Measurements from ENCODE around the gene DGKH.
"Not testable (repeated sequence)": the region's sequence is repeated elsewhere in the genome, so short reads cannot be mapped to it uniquely, and the experiment has no call there.

The DGKH gene

DNA sequence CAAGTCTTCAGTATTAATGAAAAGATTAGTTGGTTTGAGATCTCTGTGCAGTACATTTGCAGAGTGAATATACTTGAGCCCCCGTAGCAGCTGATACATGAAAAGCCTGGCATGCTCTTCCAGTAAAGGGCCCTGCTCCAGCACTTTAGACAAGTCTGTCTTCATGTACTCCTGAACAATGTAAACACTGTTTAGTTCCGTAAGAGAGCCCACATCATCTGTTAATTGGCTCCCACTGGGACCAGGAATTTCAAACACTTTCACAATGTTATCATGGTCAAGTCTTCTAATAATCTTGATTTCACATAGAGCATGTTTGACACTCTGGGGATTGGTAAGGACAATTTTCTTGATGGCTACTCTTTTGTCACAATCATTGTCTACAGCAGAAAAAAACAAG, 22.2 kb downstream of the DGKH start:
- DNase-seq (ENCODE audit: low read depth in 2 of 2) = not testable (repeated sequence)

- not testable (repeated sequence) for DNase-seq (ENCODE audit: low read depth in 2 of 2)
These were observed 22.7 kb downstream of the DGKH start for GRCh38 chr13:42071179-42071578.

- no peak for DNase-seq (ENCODE audit: low read depth in 2 of 2)
These were observed 23.4 kb downstream of the DGKH start for GRCh38 chr13:42071672-42072419.

DNA sequence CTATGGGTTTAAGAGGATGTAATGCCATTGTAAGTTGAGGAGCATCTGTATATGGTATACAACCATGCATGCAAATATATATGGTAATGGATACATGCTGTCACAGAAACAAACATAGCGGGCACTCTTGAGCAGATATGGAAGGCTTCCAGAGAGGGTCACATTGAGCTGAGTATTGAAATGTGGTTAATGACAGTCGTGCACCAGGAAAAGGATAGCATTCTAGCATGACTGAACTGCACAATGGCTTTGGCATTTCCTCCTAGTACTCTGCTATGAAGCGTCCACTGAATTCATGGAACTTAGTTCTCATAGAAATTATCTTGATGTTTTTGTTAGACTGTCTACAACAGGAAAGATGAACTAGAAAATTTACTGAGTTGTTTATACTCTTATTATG, 25.2 kb downstream of the DGKH start:
- no peak for DNase-seq (ENCODE audit: low read depth in 2 of 2)

DNA sequence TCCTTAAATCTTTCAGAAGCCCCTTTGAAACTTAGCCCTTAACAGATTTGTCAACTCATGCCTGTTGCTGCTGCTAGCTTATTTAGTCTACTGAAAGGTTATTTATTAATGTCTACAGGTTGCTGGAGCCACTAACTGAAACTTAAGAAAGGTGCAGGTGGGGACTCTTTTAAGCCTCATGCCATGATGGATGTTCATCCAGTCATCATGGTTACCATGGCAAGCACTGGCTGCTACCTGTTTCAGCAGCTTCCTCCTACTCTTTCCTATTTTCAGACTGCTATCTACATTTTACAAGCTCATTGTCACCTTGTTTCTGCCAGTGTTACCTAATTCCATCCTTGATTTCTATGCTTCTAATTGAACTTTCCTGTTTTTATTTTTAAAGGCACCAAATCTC, 27.1 kb downstream of the DGKH start:
- no peak for DNase-seq (ENCODE audit: low read depth in 2 of 2)

DNA sequence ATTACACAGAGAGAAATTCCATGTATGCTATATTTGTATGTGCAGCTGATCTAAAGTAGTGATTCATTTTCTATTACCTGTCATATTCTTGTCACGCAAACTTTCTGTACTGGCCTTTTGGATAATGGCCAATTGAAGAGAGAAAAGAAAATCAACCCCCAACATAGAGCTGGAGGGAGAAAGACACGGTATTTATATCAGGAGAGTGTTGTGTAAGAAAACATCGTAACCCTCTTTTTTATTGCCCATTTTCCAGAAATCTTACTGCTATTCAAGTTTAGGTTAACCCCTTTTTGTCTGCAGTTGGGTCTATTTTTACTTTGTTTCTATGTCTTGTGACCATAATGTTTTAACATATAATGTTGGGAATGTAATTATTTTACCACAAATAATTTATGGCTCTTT, 27.9 kb downstream of the DGKH start:
- no peak for DNase-seq (ENCODE audit: low read depth in 2 of 2)

DNA sequence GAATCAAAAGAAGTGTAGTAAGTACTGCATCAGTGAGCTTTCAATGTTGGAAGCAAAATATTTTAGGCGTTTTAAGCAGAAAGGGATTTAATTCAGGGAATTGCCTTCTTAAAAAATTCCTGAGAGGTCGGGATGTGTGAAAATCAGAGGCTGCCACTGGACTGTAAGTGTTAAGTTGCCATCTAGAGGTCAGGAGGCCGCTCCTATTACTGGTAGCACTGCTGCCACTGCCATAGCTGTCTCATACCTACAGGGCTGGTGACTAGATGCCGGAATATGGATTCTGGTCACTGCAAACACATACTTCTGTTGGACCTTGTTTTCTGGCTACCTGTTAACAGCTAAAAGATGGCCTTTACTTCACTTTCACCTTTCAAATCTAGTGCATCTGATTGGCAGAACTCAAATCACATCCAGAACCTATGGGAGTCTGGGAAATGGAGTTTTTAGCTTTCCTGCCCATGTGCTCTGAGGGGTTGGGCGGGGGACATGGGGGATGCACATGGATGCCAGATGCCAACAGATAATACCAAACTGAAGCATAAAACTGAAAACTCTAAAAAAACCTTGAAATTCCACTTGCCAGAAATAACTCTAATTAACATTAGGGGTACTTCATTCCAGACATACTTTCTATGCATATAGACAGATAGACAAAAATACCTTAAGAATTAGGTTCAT, 29.8 kb downstream of the DGKH start:
- DNase-seq (ENCODE audit: low read depth in 2 of 2) = no peak

GRCh38 chr13:42083138-42083770, 34.8 kb downstream of the DGKH start:
- no peak for DNase-seq (ENCODE audit: low read depth in 2 of 2)

DNA sequence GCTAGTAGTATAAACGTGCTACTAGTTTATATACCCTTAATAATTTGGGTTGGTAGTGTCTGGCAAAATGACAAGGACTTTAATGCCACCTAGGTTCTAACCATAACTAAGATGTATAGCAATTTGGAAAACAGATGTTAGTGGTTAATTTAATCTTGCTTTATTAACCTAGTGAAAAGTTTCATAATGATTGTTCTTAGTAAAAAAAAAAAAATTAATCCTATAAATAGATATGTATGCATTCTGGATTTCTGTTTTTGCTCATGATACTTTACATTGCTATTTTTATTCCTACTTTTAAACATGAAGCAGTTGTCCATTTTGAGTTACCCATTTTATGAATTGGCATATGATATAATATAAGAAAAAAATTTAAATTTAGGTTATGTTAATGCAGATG, 36.3 kb downstream of the DGKH start:
- DNase-seq (ENCODE audit: low read depth in 2 of 2) = no peak

- DNase-seq (ENCODE audit: low read depth in 2 of 2) = no peak
These were observed 38.1 kb downstream of the DGKH start for GRCh38 chr13:42086582-42086981.

DNA sequence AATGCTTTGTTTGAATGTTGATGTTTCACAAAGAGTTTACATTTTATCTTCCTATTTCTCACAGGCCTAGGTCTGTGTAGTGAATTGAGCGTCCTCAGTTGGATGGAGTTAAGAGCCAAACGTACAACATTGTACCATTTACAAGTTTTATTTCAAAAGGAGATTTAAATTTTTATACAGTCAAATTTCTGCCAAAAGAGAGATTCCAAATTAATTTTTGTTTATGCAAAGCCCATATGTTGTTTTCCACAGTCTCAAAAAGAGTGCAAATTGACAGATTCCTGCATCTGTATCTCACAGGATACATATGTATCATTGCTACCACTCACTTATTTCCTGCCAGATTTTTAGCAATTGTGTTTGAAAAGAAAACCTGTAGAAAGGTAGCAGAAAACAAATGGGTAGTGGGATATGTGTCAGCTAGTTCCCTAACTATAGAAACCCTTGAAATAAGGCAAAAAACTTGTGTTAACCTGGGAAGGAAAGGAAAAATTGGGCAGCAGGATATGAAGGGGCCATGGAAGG, 46.1 kb downstream of the DGKH start:
- no peak for DNase-seq (ENCODE audit: low read depth in 2 of 2)

GRCh38 chr13:42096222-42096621, 47.8 kb downstream of the DGKH start:
- not testable (repeated sequence) for DNase-seq (ENCODE audit: low read depth in 2 of 2)

GRCh38 chr13:42099962-42100675, 51.7 kb downstream of the DGKH start:
- no peak for DNase-seq (ENCODE audit: low read depth in 2 of 2)

- no peak for DNase-seq (ENCODE audit: low read depth in 2 of 2)
These were observed 52.5 kb downstream of the DGKH start for GRCh38 chr13:42100960-42101359.

DNA sequence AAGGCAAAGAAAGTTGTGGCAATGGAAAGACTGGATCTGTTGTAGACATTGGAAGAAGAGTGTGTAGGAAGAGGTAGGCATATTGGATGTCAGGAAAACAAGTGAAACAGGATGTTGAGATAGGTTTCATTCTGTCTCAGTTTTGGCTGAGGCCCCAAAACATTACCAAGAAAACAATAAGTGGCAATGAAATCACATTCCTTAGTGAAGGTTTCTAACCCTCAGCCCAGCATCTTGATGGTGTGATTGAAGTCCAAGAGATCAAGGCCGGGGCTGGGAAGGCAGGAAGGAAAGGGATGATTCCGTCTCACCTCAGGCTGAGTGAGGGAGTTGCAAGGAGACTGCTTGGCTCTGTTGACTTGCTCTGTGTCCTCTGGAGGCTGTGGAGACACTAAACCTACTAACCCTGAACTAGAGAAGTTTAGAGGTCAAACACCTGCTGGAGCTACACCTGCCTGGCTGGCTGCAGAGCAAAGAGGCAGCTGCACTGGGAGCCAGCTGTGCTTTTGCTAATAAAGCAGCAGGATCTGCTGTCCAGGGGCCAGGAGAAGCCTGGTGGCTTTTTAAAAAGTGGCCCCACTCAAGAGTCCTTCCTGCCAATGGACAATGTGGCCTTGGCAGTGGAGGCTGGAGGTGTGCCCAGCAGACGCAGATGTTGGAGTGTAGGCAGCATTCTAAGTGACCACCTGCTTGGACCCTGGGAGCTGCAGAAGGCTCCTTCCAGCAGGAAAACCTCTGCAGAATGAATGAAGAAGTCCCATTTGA, 53.6 kb downstream of the DGKH start:
- DNase-seq (ENCODE audit: low read depth in 2 of 2) = no peak

DNA sequence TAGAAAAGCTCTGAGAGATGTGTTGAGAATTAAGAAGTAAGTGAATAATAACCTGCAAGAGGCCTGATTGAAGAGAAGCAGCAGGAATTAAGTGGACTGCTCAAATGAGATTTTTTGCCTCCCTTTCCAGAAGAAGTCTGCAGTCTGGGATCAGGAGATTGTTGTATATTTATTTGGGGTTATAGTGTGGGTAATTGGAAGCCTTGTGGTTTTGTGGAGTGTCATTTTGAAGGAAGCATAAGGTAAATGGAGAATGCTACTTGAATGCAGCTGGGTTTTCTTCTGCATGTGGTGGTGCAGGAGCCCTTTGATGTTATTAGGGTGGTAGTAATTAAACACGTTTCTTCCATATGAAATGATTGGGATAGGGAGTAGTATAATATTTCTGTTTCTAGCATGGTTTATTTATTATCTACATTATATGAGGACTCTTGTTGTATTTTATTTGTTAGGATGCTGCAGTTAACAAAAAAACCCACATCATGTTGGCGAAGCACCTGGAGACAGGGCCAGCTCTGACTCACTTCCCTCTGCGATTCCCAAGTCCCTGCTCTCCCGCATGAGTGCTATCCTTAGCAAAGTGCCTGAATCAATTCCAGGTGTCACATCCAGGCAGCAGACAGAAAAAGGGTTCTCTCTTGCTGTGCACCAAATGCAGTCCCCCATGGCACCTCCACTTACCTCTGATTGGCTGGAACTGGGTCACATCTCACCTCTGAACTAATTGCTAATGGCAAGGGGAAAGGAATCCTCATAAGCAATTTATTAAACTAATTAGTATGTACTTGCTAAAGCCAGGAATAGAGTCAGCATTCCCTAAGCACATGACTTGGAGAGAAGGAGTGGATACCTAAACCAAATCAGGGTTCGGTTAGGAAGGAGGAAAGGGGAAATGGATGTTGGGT, 54.8 kb downstream of the DGKH start:
- no peak for DNase-seq (ENCODE audit: low read depth in 2 of 2)

GRCh38 chr13:42106998-42107397, 58.5 kb downstream of the DGKH start:
- DNase-seq (ENCODE audit: low read depth in 2 of 2) = no peak

- no peak for DNase-seq (ENCODE audit: low read depth in 2 of 2)
These were observed 59.0 kb downstream of the DGKH start for GRCh38 chr13:42107421-42107820.

DNA sequence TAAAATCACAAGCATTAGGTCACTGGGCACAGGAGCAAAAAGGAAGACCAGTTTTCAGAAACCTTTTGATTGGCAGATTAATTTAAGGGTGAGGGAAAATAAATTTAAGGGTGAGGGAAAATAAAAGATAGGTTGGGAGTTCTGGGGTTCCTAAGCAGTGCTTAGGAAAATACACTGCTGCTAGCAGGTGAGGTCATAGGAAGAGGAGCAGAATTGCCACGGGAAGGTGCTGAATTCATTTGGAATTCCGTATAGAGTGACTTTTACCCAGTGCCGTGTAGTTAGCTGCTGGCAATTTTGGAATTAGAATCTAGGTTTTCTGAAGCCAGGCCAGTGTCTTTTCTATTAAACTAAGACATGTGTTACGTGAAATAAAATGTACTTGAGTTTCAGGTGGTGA, 59.8 kb downstream of the DGKH start:
- no peak for DNase-seq (ENCODE audit: low read depth in 2 of 2)

GRCh38 chr13:42109957-42110356, 61.5 kb downstream of the DGKH start:
- no peak for DNase-seq (ENCODE audit: low read depth in 2 of 2)

Measured in stimulated activated CD8-positive, alpha-beta memory T cell treated with anti-CD3 and anti-CD28 coated beads, Interleukin-2, amount 100 ng/mL, for 48 hours (primary cell).